Fibroblast of lung (primary cell): ENCODE measurements around the gene CLEC4G. TPM values are rescaled to one million over a fixed set of nuclear protein-coding genes. Genes with fewer than 3 reads are reported as not detected.

ENCODE experiments used
- DNase-seq, 2 donors: peaks; one replicate each; pipeline versions ENCODE4 v3.0.0 to v3.0.0-alpha.2; 2010; ENCODE audit warnings: low read depth in 2 of 2
- H2AFZ ChIP-seq: 2 replicates; pipeline ENCODE4 v1.5.1; 2012; ENCODE audit warnings: low read length, control low read depth, inconsistent platforms
- H3K27ac ChIP-seq: 2 replicates; pipeline ENCODE4 v1.5.1; 2011; ENCODE audit warnings: low read length, control low read depth; ENCODE audit not compliant: insufficient read depth
- H3K27me3 ChIP-seq: 2 replicates; pipeline ENCODE4 v1.5.1; 2011; ENCODE audit warnings: mild to moderate bottlenecking, low read length; ENCODE audit not compliant: control insufficient read depth, insufficient read depth
- H3K36me3 ChIP-seq: 2 replicates; pipeline ENCODE4 v1.5.1; 2011; ENCODE audit warnings: low read length; ENCODE audit not compliant: control insufficient read depth, insufficient read depth
- H3K4me1 ChIP-seq: 2 replicates; pipeline ENCODE4 v1.5.1; 2011; ENCODE audit warnings: low read length; ENCODE audit not compliant: control insufficient read depth, insufficient read depth; ENCODE audit errors: extremely low read depth
- H3K4me2 ChIP-seq: 2 replicates; pipeline ENCODE4 v1.5.1; 2011; ENCODE audit warnings: low read length, control low read depth; ENCODE audit not compliant: insufficient read depth; ENCODE audit errors: extremely low read depth
- H3K4me3 ChIP-seq, 4 experiments: fragments of 200-600 bp in 1 of 4; sonication (generic) in 1 of 4; replicated peaks in 1 of 4; 2 replicates each; pipeline ENCODE4 v1.5.1; 2011 to 2016; ENCODE audit warnings: low read length in 4 of 4, low read depth in 3 of 4, mild to moderate bottlenecking in 3 of 4, control low read depth in 2 of 4, inconsistent platforms in 1 of 4, mixed read lengths in 1 of 4; ENCODE audit not compliant: insufficient read depth in 1 of 4; ENCODE audit errors: control extremely low read depth in 1 of 4
- H3K79me2 ChIP-seq: 2 replicates; pipeline ENCODE4 v1.5.1; 2012; ENCODE audit warnings: mild to moderate bottlenecking, low read length, inconsistent platforms; ENCODE audit not compliant: control insufficient read depth, insufficient read depth
- H3K9ac ChIP-seq: 2 replicates; pipeline ENCODE4 v1.5.1; 2011; ENCODE audit warnings: mild to moderate bottlenecking, low read length, control low read depth; ENCODE audit not compliant: insufficient read depth
- H3K9me3 ChIP-seq: 2 replicates; pipeline ENCODE4 v1.5.1; 2012; ENCODE audit warnings: low read depth, low read length; ENCODE audit not compliant: control insufficient read depth, insufficient read depth
- H4K20me1 ChIP-seq: 2 replicates; pipeline ENCODE4 v1.5.1; 2011; ENCODE audit warnings: low read length; ENCODE audit not compliant: control insufficient read depth, insufficient read depth; ENCODE audit errors: extremely low read depth
- CTCF ChIP-seq, 2 donors: IDR thresholded peaks in 1 of 2; conservative IDR thresholded peaks in 1 of 2; 1 replicate in 1 of 2; 2 replicates in 1 of 2; pipeline ENCODE4 v1.5.1; 2011 to 2012; ENCODE audit warnings: low read length in 2 of 2, control low read depth in 1 of 2, inconsistent platforms in 1 of 2, low read depth in 1 of 2, mild to moderate bottlenecking in 1 of 2
- EZH2 ChIP-seq: IDR thresholded peaks from 2 replicates; pipeline ENCODE4 v1.5.1; 2012; ENCODE audit warnings: low read length, control low read depth, mild to moderate bottlenecking; ENCODE audit errors: missing control alignments
- polyA plus RNA-seq, 2 donors: library from polyadenylated mRNA; depleted of rRNA in 1 of 2; stranded (reverse) in 1 of 2; unstranded in 1 of 2; fragments of >200 nt; gene quantifications; 2 replicates each; pipeline ENCODE4 v1.2.1, GENCODE V29; 2011 to 2012; ENCODE audit warnings: missing spikeins in 1 of 2
- total RNA-seq: library from RNA; depleted of rRNA; stranded (reverse); fragments of >200 nt; gene quantifications from 2 replicates; pipeline ENCODE4 v1.2.1, GENCODE V29; 2014

The CLEC4G gene
- total and polyA plus RNA-seq, 2 donors (not counting 1 experiment from before 2014, with no cell fraction given), result not detected

- H3K36me3 ChIP-seq, result no peaks in the 10 kb centered on the region
- no peak overlapping the region for H3K27ac ChIP-seq
- no peaks in the 10 kb centered on the region for H3K79me2 ChIP-seq
- no peaks in the 10 kb centered on the region for H3K4me1 ChIP-seq
- no peaks in the 10 kb centered on the region for H4K20me1 ChIP-seq
- no peaks in the 10 kb centered on the region for H3K9me3 ChIP-seq
- no peaks in the 10 kb centered on the region for H3K27me3 ChIP-seq
- DNase-seq, result no peak
- no peak overlapping the region for H3K4me2 ChIP-seq
- TF ChIP-seq EZH2 (no peak), CTCF (conservative IDR thresholded peaks at IDR 0.05 in 1 of 2, IDR thresholded peaks at IDR 0.05 in 1 of 2; ENCODE audit: low read depth in 1 of 2, low read length in 2 of 2) (no peak)
- H3K4me3 ChIP-seq, result no peak overlapping the region
- H2AFZ ChIP-seq, result no peak overlapping the region
- no peak overlapping the region for H3K9ac ChIP-seq
Measured at GRCh38 chr19:7739801-7740681, 8.1 kb upstream of the CLEC4G start.

- TF ChIP-seq CTCF (conservative IDR thresholded peaks at IDR 0.05 in 1 of 2, IDR thresholded peaks at IDR 0.05 in 1 of 2; ENCODE audit: low read depth in 1 of 2, low read length in 2 of 2) (no peak), EZH2 (no peak)
Measured at GRCh38 chr19:7739211-7739755, 7.4 kb upstream of the CLEC4G start.

GRCh38 chr19:7738023-7738422 is 6.1 kb upstream of the CLEC4G start:
- H3K36me3 ChIP-seq, result no peaks in the 10 kb centered on the region
- TF ChIP-seq CTCF (conservative IDR thresholded peaks at IDR 0.05 in 1 of 2, IDR thresholded peaks at IDR 0.05 in 1 of 2; ENCODE audit: low read depth in 1 of 2, low read length in 2 of 2) (no peak), EZH2 (no peak)
- H3K4me3 ChIP-seq, result no peak overlapping the region
- no peak overlapping the region for H3K9ac ChIP-seq
- H3K4me1 ChIP-seq, result no peaks in the 10 kb centered on the region
- no peak for DNase-seq
- H4K20me1 ChIP-seq, result no peaks in the 10 kb centered on the region
- H3K9me3 ChIP-seq, result no peaks in the 10 kb centered on the region
- no peaks in the 10 kb centered on the region for H3K27me3 ChIP-seq
- no peak overlapping the region for H3K4me2 ChIP-seq
- H3K79me2 ChIP-seq, result no peaks in the 10 kb centered on the region
- no peak overlapping the region for H3K27ac ChIP-seq
- H2AFZ ChIP-seq, result no peak overlapping the region

More at GRCh38 chr19:7739211-7739755, 7.4 kb upstream of the CLEC4G start:
- H3K9me3 ChIP-seq, result no peaks in the 10 kb centered on the region
- no peak overlapping the region for H3K27ac ChIP-seq
- H4K20me1 ChIP-seq, result no peaks in the 10 kb centered on the region
- no peaks in the 10 kb centered on the region for H3K4me1 ChIP-seq
- no peak overlapping the region for H3K4me3 ChIP-seq
- H3K27me3 ChIP-seq, result no peaks in the 10 kb centered on the region
- no peak overlapping the region for H3K4me2 ChIP-seq
- DNase-seq, result no peak
- no peaks in the 10 kb centered on the region for H3K79me2 ChIP-seq
- H3K36me3 ChIP-seq, result no peaks in the 10 kb centered on the region
- H3K9ac ChIP-seq, result no peak overlapping the region
- H2AFZ ChIP-seq, result no peak overlapping the region
